ENCODE results near the gene MED17. TPM values are rescaled to one million over a fixed set of nuclear protein-coding genes. Genes with fewer than 3 reads are reported as not detected.
A peak's percentile ranks its signal among the peaks of the same experiment; 100 is the strongest.
"Not testable (repeated sequence)": the region's sequence is repeated elsewhere in the genome, so short reads cannot be mapped to it uniquely, and the experiment has no call there.

Gene MED17
- total and polyA plus RNA-seq, 2 of the 13 experiments (the other 11 are each of a cell fraction or from before 2014, with no cell fraction given): 23.1 to 37.0 TPM

DNA sequence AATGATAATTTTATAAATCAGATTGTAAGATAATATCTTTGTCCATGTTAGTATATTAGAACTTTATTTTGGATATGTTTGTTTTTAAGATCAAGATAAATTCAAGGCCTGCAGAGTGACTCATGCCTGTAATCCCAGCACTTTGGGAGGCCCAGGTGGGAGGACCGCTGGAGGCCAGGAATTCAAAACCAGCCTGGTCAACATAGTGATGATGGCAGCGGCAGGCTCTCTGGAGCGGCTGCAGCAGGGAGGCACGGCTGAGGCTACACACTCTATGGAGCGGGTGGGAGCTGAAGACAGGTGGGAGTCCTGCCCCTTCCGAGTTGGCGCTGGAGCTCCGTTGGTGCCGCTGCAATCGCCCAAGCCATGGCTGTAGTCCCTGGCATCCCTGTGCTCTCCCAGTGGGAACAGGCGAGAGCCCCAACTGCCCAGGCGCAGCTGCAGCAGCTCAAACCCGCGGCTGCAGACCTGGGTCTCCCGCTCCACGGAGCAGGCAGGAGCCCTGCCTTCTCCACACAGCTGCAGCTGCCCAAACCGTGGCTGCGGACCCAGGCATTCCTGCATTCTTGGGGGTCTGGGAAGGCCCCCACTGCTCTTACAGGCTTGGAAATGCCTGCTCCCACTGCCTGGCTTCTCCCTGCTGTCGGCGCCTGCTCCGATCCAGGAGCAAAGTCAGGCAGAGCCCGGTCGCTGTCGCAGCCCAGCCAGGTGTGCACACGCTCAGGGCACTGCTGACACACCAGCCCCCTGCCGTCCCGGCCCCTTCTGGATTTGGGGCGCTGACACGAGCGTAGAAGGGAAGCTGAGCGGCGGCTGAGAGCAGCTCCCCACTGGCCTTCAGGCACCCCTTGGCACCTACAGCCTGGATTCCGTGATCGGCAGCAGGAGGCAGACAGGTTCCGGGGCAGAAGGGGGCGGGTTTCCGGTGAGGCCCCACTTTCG lies 25.9 kb upstream of the MED17 start (continued):
- peak; percentile 60 for TF ChIP-seq AGO2 (optimal IDR thresholded peaks at IDR 0.05; ENCODE audit: low read depth, low read length)
- TF ChIP-seq RXRA (CRISPR knock-in tag; IDR thresholded peaks at IDR 0.05): no peak
- peak; percentile 41; the same call in 1 of the 2 replicates for TF ChIP-seq RBFOX2 (IDR thresholded peaks at IDR 0.05; ENCODE audit: low read depth, low read length)

- H3K4me1 ChIP-seq (ENCODE audit: insufficient read depth, low read length); H4K20me1 ChIP-seq (ENCODE audit: insufficient read depth, low read length); H3K27me3 ChIP-seq (ENCODE audit: control insufficient read depth in 1 of 2, insufficient read depth in 2 of 2, low read length in 2 of 2); ATAC-seq; H3K4me3 ChIP-seq (replicated peaks in 1 of 3; ENCODE audit: insufficient read depth in 1 of 3, low read depth in 2 of 3, low read length in 3 of 3); intact Hi-C loops (cut with micrococcal nuclease; ENCODE audit: unreplicated experiment); H3K79me2 ChIP-seq (ENCODE audit: insufficient read depth, low read length); H3K27ac ChIP-seq (ENCODE audit: extremely low read length, insufficient read depth, low read length); FAIRE-seq; CTCF ChIA-PET (ENCODE audit: low intra/inter-chr PET ratio, low total read pairs); H3K4me2 ChIP-seq (ENCODE audit: low read depth, low read length); H3K9me3 ChIP-seq (ENCODE audit: low read length); H3K9ac ChIP-seq (ENCODE audit: insufficient read depth, low read depth, low read length); H2AFZ ChIP-seq (ENCODE audit: low read length); DNase-seq (ENCODE audit: low spot score); in situ Hi-C loops (cut with HindIII; ENCODE audit: extremely low pct_ligation_motif_present, low pct_unique_long_range_greater_than_20kb); BruUV-seq (replicated peaks): not testable (repeated sequence)
- H3K36me3 ChIP-seq (replicated peaks in 1 of 2; ENCODE audit: control insufficient read depth in 1 of 2, insufficient read depth in 2 of 2, low read length in 2 of 2): peaks cover 11 to 45% of the 10 kb centered on the region in 2 experiments
- 97% methylated on average over 4 of the region's 4 CpGs for WGBS (ENCODE audit: low lambda C conversion rate)
- POLR2A ChIA-PET: interaction anchor here (1.1 to 1.5 kb wide), 3 partner anchors 12 to 19 kb away, joined by 3 read pairs; partner anchors contain the start of genes C11orf54 and TAF1D
Measured at GRCh38 chr11:93759123-93759522, 25.0 kb upstream of the MED17 start.

DNA sequence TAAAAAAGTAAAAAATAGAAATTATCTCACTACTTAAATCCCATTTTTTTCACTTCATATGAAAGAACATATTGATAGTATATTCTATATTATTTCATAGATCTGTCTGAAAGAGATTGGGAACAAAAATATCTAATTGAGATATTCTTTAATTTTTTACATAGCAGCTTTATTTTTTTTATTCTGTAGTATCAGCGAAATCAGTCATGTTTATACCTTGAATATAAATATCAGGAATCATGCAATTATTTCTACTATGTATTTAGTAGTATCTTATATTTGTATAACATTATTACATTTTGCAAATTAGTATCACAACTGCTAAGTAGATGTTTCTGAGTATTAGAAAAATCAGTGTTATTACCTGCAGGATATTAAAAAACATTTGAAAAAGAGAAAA lies 22.2 kb upstream of the MED17 start:
- in situ Hi-C loops (cut with HindIII; ENCODE audit: extremely low pct_ligation_motif_present, low pct_unique_long_range_greater_than_20kb) (no loop called here), intact Hi-C loops (cut with micrococcal nuclease; ENCODE audit: unreplicated experiment) (no loop called here)
- no peak overlapping the region for H3K9ac ChIP-seq (ENCODE audit: insufficient read depth, low read depth, low read length)
- POLR2A ChIA-PET: interaction anchor here (5.0 kb wide), 1 partner anchor 20 kb away, joined by 29 read pairs; the partner anchor contains the start of genes C11orf54 and TAF1D
- FAIRE-seq: no peak
- H3K4me1 ChIP-seq (ENCODE audit: insufficient read depth, low read length): peaks cover 22% of the 10 kb centered on the region
- peaks cover 2% of the 10 kb centered on the region; the same call in 1 of the 2 replicates for H3K9me3 ChIP-seq (ENCODE audit: low read length)
- H3K4me3 ChIP-seq (replicated peaks in 1 of 3; ENCODE audit: insufficient read depth in 1 of 3, low read depth in 2 of 3, low read length in 3 of 3): no peak overlapping the region
- no peaks in the 10 kb centered on the region for H3K27me3 ChIP-seq (ENCODE audit: control insufficient read depth in 1 of 2, insufficient read depth in 2 of 2, low read length in 2 of 2)
- TF ChIP-seq MAFK (conservative IDR thresholded peaks at IDR 0.05 in 1 of 2, IDR thresholded peaks at IDR 0.05 in 1 of 2; ENCODE audit: low read length in 2 of 2) (peak in 1 of 2 experiments; percentile 28; a peak in 1 of 4 replicates), ZNF282 (IDR thresholded peaks at IDR 0.05; ENCODE audit: partially characterized antibody) (no peak)
- no peak overlapping the region for H2AFZ ChIP-seq (ENCODE audit: low read length)
- H3K4me2 ChIP-seq (ENCODE audit: low read depth, low read length): no peak overlapping the region
- 93% methylated on average over 1 of the region's 1 CpG for WGBS (ENCODE audit: low lambda C conversion rate)
- H3K27ac ChIP-seq (ENCODE audit: extremely low read length, insufficient read depth, low read length): no peak overlapping the region
- CTCF ChIA-PET (ENCODE audit: low intra/inter-chr PET ratio, low total read pairs): no interaction called here
- no peak for DNase-seq (ENCODE audit: low spot score)
- ATAC-seq: no peak
- no TSS peak for BruUV-seq (replicated peaks)
- H3K36me3 ChIP-seq (replicated peaks in 1 of 2; ENCODE audit: control insufficient read depth in 1 of 2, insufficient read depth in 2 of 2, low read length in 2 of 2): peaks cover 9 to 34% of the 10 kb centered on the region in 2 experiments
- no peaks in the 10 kb centered on the region for H4K20me1 ChIP-seq (ENCODE audit: insufficient read depth, low read length)
- no peaks in the 10 kb centered on the region for H3K79me2 ChIP-seq (ENCODE audit: insufficient read depth, low read length)

Measured in HepG2 (cell line).